ENCODE results near the gene MMEL1. TPM values are rescaled to one million over a fixed set of nuclear protein-coding genes. Genes with fewer than 3 reads are reported as not detected.
A peak's percentile ranks its signal among the peaks of the same experiment; 100 is the strongest.

The MMEL1 gene
- total RNA-seq, 4 donors from 2014 or later: 2.2 to 2.6 TPM; not detected in 2

DNA sequence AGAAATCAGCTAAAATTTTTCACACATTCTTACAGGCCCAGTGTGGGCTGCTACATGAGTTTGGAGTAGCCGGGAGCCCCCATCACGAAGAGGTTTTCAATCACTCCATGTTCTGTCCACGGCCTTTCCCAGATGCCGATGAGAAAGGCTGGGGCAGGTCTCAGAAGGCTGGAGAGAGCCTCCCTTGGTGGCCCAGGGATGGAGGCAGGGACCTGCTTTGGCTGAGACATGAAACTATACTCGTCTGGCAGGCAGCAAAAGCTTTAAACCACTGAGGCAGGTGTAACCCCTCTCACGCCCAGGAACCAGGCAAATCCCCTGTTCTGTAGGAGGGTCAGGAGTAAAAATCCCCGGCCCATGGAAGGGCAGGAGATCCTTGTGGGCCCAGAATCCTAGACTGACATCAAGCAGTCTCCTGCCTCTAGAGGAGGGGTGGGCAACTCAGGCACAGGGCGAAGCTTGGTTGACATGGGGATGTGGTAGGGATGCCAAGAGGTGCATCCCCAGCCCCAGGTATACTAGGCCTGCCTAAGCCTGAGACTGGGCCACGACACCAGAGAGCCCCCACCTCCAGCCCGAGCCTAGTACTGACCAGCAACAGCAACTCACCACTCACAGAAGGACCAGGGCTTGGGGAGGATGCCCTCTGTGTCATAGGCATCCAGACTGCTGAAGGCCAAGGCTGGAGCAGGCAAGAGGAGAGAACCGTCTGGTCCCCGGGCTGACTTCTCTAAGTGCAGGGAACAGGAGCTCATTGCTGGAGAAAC lies 9.1 kb downstream of the MMEL1 start:
- Histone ChIP-seq H3K27me3 (peaks cover 47% of the 10 kb centered on the region), H3K4me1 (peaks cover 10% of the 10 kb centered on the region), H3K9me3 (no peaks in the 10 kb centered on the region), H3K4me3 (no peak overlapping the region), H3K36me3 (no peaks in the 10 kb centered on the region), H3K27ac (no peak overlapping the region)
- TF ChIP-seq EP300 (IDR thresholded peaks at IDR 0.05) (no peak), POLR2A (IDR thresholded peaks at IDR 0.05) (no peak), POLR2AphosphoS5 (IDR thresholded peaks at IDR 0.05) (no peak)
- TF ChIP-seq, protein P1, sequence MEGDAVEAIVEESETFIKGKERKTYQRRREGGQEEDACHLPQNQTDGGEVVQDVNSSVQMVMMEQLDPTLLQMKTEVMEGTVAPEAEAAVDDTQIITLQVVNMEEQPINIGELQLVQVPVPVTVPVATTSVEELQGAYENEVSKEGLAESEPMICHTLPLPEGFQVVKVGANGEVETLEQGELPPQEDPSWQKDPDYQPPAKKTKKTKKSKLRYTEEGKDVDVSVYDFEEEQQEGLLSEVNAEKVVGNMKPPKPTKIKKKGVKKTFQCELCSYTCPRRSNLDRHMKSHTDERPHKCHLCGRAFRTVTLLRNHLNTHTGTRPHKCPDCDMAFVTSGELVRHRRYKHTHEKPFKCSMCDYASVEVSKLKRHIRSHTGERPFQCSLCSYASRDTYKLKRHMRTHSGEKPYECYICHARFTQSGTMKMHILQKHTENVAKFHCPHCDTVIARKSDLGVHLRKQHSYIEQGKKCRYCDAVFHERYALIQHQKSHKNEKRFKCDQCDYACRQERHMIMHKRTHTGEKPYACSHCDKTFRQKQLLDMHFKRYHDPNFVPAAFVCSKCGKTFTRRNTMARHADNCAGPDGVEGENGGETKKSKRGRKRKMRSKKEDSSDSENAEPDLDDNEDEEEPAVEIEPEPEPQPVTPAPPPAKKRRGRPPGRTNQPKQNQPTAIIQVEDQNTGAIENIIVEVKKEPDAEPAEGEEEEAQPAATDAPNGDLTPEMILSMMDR (IDR thresholded peaks at IDR 0.05): no peak
- DNase-seq (ENCODE audit: low spot score in 2 of 2): peak in 1 of 2 donors; percentile 58
- WGBS: 82% methylated on average over 10 of the region's 12 CpGs

DNA sequence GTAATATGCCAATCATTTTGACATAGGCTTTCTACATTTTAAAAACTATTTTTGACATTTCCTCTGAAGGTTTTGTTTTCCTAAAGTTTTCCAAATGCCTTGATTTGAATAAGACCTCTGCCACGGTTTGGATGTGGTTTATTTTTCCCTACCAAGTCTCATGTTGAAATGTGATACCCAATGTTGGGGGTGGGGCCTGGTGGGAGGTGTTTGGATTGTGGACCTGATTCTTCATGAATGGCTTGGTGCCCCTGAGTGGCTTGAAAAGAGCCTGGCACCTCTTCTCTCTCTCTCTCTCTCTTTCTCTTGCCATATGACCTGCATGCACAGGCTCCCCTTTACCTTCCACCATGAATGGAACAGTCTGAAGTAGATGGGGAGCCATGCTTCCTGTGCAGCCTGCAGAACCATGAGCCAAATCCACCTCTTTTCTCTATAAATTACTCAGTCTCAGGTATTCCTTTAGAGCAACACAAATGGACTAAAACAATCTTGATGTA lies 14.8 kb downstream of the MMEL1 start:
- peaks cover 23% of the 10 kb centered on the region for H3K27me3 ChIP-seq
- WGBS: 4% methylated on average over 1 of the region's 1 CpG

DNA sequence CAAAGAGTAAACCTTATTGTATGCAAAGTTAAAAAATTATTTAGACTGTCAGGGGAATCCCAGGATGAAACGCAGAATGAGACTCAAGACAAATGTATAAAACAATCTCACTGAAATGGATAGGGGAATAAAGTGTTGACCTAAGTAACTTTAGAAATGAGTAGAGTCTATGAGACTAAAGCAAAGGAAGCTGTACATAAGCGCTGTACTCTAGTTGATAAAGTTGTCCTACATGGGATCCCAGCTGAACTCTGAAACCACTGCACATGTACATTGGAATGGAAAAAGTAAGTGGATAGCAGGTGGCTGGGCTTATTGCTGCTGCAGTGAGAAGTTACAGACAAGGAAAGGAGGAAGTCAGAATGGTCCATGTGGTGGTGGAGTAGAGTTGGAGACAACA lies 18.7 kb downstream of the MMEL1 start:
- no peak for TF ChIP-seq EP300 (IDR thresholded peaks at IDR 0.05)
- TF ChIP-seq POLR2A (IDR thresholded peaks at IDR 0.05): no peak
- TF ChIP-seq POLR2AphosphoS5 (IDR thresholded peaks at IDR 0.05): no peak
- TF ChIP-seq, protein P1 (IDR thresholded peaks at IDR 0.05): no peak
- H3K36me3 ChIP-seq: no peaks in the 10 kb centered on the region
- H3K4me3 ChIP-seq: no peak overlapping the region
- H3K27ac ChIP-seq: no peak overlapping the region
- DNase-seq (ENCODE audit: low spot score in 2 of 2): no peak
- WGBS: 88% methylated on average over 2 of the region's 2 CpGs
- H3K9me3 ChIP-seq: peaks cover 19% of the 10 kb centered on the region
- H3K4me1 ChIP-seq: peaks cover 9% of the 10 kb centered on the region
- H3K27me3 ChIP-seq: peaks cover 37% of the 10 kb centered on the region

More for the DNA sequence above, 14.8 kb downstream of the MMEL1 start:
- H3K4me3 ChIP-seq: no peak overlapping the region
- peaks cover 19% of the 10 kb centered on the region for H3K9me3 ChIP-seq
- H3K27ac ChIP-seq: no peak overlapping the region
- DNase-seq (ENCODE audit: low spot score in 2 of 2): no peak
- H3K4me1 ChIP-seq: no peaks in the 10 kb centered on the region
- no peaks in the 10 kb centered on the region for H3K36me3 ChIP-seq
- TF ChIP-seq POLR2AphosphoS5 (IDR thresholded peaks at IDR 0.05) (no peak), EP300 (IDR thresholded peaks at IDR 0.05) (no peak), POLR2A (IDR thresholded peaks at IDR 0.05) (no peak)
- TF ChIP-seq, protein P1 (IDR thresholded peaks at IDR 0.05): no peak

DNA sequence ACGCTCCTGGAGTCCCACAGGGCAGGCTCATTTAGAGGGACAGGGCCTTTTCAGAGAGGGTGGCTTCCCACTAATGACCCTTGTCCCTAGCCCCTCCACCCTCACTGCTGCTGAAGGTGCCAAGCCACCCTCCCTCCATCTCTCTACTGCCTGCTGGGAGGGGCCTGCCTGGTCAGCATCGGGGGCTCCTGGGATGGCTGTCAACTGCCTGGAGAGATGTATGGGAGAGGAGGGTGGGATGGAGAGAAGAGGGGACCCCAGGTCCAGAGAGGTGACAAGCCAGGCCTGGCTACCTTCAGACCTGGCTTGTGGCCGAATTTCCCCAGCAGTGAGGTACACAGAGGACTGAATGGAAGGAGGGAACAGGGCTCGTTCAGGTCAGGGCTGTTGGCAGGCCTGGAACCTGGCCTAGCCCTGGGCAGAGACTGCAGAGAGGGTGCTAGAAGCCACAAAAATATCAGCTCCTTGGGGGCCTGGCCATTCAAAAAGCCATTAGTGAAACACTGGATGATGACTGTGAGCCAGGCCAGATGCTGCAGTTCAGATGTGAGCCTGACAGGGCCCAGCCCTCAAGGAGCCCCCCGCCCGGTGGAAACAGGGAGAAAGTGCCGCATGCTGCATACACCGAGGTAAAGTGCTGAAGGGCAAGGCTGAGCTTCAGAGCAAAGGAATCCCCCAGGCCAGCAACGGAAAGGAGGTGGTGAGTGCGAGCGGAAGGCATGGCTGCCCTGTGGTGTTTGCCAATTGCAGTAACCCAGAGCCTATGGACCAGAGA lies 20.0 kb downstream of the MMEL1 start:
- TF ChIP-seq, protein P1 (IDR thresholded peaks at IDR 0.05): no peak
- TF ChIP-seq EP300 (IDR thresholded peaks at IDR 0.05): no peak
- 91% methylated on average over 7 of the region's 11 CpGs for WGBS
- peak in 1 of 2 donors; percentile 60 for DNase-seq (ENCODE audit: low spot score in 2 of 2)
- peaks cover 9% of the 10 kb centered on the region for H3K4me1 ChIP-seq
- H3K27ac ChIP-seq: no peak overlapping the region
- H3K27me3 ChIP-seq: peaks cover 29% of the 10 kb centered on the region
- H3K9me3 ChIP-seq: peaks cover 19% of the 10 kb centered on the region
- no peaks in the 10 kb centered on the region for H3K36me3 ChIP-seq
- H3K4me3 ChIP-seq: no peak overlapping the region

All from suprapubic skin (tissue), 4 donors.